A549 (cell line): Measurements from ENCODE around the gene CRIP3. TPM values are rescaled to one million over a fixed set of nuclear protein-coding genes. Genes with fewer than 3 reads are reported as not detected.

Experiments used
- ATAC-seq, 2 experiments: fragments of 200-7000 bp in 1 of 2; fragments of >200 bp in 1 of 2; cut with Nextera tagmentation in 1 of 2; cut with Tn5 transposase in 1 of 2; 3 replicates each; pipeline versions ENCODE4 v1.8.0 to v1.9.1; 2018 to 2020; ENCODE audit warnings: mild to moderate bottlenecking in 1 of 2, moderate library complexity in 1 of 2
- CTCF ChIA-PET: fragments of 300-600 bp; sonication (Branson Sonifier 250); formaldehyde crosslinking; extraction: SDS; loops from one replicate; lab custom pipeline; 2021; ENCODE audit warnings: antibody characterized with exemption, inconsistent platforms; lab: Yijun Ruan, JAX
- POLR2A ChIA-PET: fragments of 350-600 bp; formaldehyde crosslinking; extraction: SDS; loops from one replicate; lab custom pipeline; 2021; ENCODE audit warnings: antibody characterized with exemption, inconsistent platforms; lab: Yijun Ruan, JAX
- DNase-seq, 2 experiments: peaks; one replicate each; pipeline versions ENCODE4 v3.0.0 to v3.0.0-alpha.2; 2011 to 2016; ENCODE audit warnings: low read depth in 1 of 2, low spot score in 1 of 2
- FAIRE-seq: peaks from 2 replicates; lab custom pipeline; 2011; peaks lifted over from hg19 to GRCh38; lab: Jason Lieb, UNC
- H3K27ac ChIP-seq, 2 experiments: fragments of >200 bp; sonication (Bioruptor Twin); formaldehyde crosslinking; 3 replicates each; pipeline ENCODE4 v1.5.1; 2016 to 2017
- H3K4me1 ChIP-seq: fragments of >200 bp; sonication (Bioruptor Twin); formaldehyde crosslinking; 3 replicates; pipeline ENCODE4 v1.6.1; 2016
- H3K4me2 ChIP-seq: fragments of >200 bp; sonication (Bioruptor Twin); formaldehyde crosslinking; 3 replicates; pipeline ENCODE4 v1.6.1; 2016
- H3K4me3 ChIP-seq: fragments of >200 bp; sonication (Bioruptor Twin); formaldehyde crosslinking; 3 replicates; pipeline ENCODE4 v1.5.1; 2016
- H3K9me3 ChIP-seq: fragments of >200 bp; sonication (Bioruptor Twin); formaldehyde crosslinking; 3 replicates; pipeline ENCODE4 v1.6.1; 2016
- ATOH8 ChIP-seq: fragments of 250-450 bp; sonication (Bioruptor Pico); IDR thresholded peaks from 2 replicates; pipeline ENCODE4 v1.5.0; 2020; ENCODE audit warnings: low read depth, mild to moderate bottlenecking, moderate library complexity
- BCL3 ChIP-seq: fragments of >200 bp; sonication (Bioruptor Twin); formaldehyde crosslinking; IDR thresholded peaks from 3 replicates; pipeline ENCODE4 v1.6.1; 2016
- CHD4 ChIP-seq: fragments of 200-600 bp; sonication (generic); IDR thresholded peaks from 2 replicates; pipeline ENCODE4 v1.6.1; 2016; ENCODE audit warnings: antibody characterized with exemption, mild to moderate bottlenecking, borderline replicate concordance
- EHF ChIP-seq: fragments of 250-450 bp; sonication (Bioruptor Pico); IDR thresholded peaks from 2 replicates; pipeline ENCODE4 v1.5.0; 2020; ENCODE audit warnings: mild to moderate bottlenecking
- EP300 ChIP-seq, 2 experiments: fragments of >200 bp; sonication (Bioruptor Twin); formaldehyde crosslinking; IDR thresholded peaks; 2 replicates in 1 of 2; 3 replicates in 1 of 2; pipeline ENCODE4 v1.6.1; 2016 to 2017
- FOXS1 ChIP-seq: fragments of 250-450 bp; sonication (Bioruptor Pico); IDR thresholded peaks from 2 replicates; pipeline ENCODE4 v1.5.0; 2020; ENCODE audit warnings: mild to moderate bottlenecking, moderate library complexity
- HOXA7 ChIP-seq: fragments of 250-450 bp; sonication (Bioruptor Pico); IDR thresholded peaks from 2 replicates; pipeline ENCODE4 v1.5.0; 2020; ENCODE audit warnings: mild to moderate bottlenecking, moderate library complexity
- HOXB5 ChIP-seq: fragments of 250-450 bp; sonication (Bioruptor Pico); IDR thresholded peaks from 2 replicates; pipeline ENCODE4 v1.5.0; 2020; ENCODE audit warnings: mild to moderate bottlenecking, moderate library complexity
- KDM5A ChIP-seq: fragments of 200-600 bp; sonication (generic); IDR thresholded peaks from 2 replicates; pipeline ENCODE4 v1.6.1; 2016; ENCODE audit warnings: antibody characterized with exemption, mild to moderate bottlenecking
- MAFK ChIP-seq: fragments of 450-650 bp; IDR thresholded peaks from 2 replicates; pipeline ENCODE4 v1.6.1; 2014; ENCODE audit not compliant: partially characterized antibody
- NPAS2 ChIP-seq: fragments of 250-450 bp; sonication (Bioruptor Pico); IDR thresholded peaks from 2 replicates; pipeline ENCODE4 v1.8.0; 2022; ENCODE audit warnings: mild to moderate bottlenecking, moderate library complexity, borderline replicate concordance
- RAD21 ChIP-seq, 2 experiments: fragments of >200 bp in 1 of 2; sonication (Bioruptor Twin) in 1 of 2; formaldehyde crosslinking in 1 of 2; IDR thresholded peaks in 1 of 2; conservative IDR thresholded peaks in 1 of 2; 2 replicates in 1 of 2; 3 replicates in 1 of 2; pipeline ENCODE4 v1.6.1; 2012 to 2018; ENCODE audit warnings: inconsistent platforms in 1 of 2
- SREBF2 ChIP-seq: fragments of 450-650 bp; IDR thresholded peaks from 2 replicates; pipeline ENCODE4 v1.6.1; 2014; ENCODE audit warnings: mild to moderate bottlenecking, moderate library complexity
- ZC3H11A ChIP-seq: fragments of 450-650 bp; IDR thresholded peaks from 2 replicates; pipeline ENCODE4 v1.6.1; 2014; ENCODE audit warnings: antibody characterized with exemption, mild to moderate bottlenecking
- ZFP36 ChIP-seq: fragments of 450-650 bp; IDR thresholded peaks from 2 replicates; pipeline ENCODE4 v1.6.1; 2014; ENCODE audit warnings: borderline replicate concordance; ENCODE audit not compliant: partially characterized antibody
- ZNF302 ChIP-seq: fragments of 250-450 bp; sonication (Bioruptor Pico); IDR thresholded peaks from 2 replicates; pipeline ENCODE4 v1.9.0; 2021; ENCODE audit warnings: inconsistent platforms, mild to moderate bottlenecking, moderate library complexity
- WGBS: methylation state at CpG from one replicate; pipeline ENCODE4 v1.1.6; 2017; ENCODE audit errors: missing lambda C conversion rate; 5-methylcytosine and 5-hydroxymethylcytosine counted together
- polyA plus RNA-seq, 4 experiments: library from polyadenylated mRNA; depleted of rRNA in 3 of 4; stranded (reverse); fragments of >200 nt; fragmentation: RNase III in 1 of 4; extraction: RNeasy Plus Mini Kit Qiagen cat#74134 plus additional on column Dnase treatment in 1 of 4; gene quantifications; 2 replicates in 3 of 4; 3 replicates in 1 of 4; pipeline ENCODE4 v1.2.3, GENCODE V29; 2011 to 2017
- TF ChIP-seq, protein P1 (sequence below): IDR thresholded peaks from 2 replicates; pipeline ENCODE4 v1.6.1; 2012
- TF ChIP-seq, protein P2 (sequence below): fragments of 250-450 bp; sonication (Bioruptor Pico); IDR thresholded peaks from 2 replicates; pipeline ENCODE4 v1.5.0; 2021; ENCODE audit warnings: mild to moderate bottlenecking, moderate library complexity, borderline replicate concordance

CRIP3 gene
- polyA plus RNA-seq, 2 of the 4 experiments (the other 2 are of a cell fraction), result 1.3 to 2.8 TPM

DNA sequence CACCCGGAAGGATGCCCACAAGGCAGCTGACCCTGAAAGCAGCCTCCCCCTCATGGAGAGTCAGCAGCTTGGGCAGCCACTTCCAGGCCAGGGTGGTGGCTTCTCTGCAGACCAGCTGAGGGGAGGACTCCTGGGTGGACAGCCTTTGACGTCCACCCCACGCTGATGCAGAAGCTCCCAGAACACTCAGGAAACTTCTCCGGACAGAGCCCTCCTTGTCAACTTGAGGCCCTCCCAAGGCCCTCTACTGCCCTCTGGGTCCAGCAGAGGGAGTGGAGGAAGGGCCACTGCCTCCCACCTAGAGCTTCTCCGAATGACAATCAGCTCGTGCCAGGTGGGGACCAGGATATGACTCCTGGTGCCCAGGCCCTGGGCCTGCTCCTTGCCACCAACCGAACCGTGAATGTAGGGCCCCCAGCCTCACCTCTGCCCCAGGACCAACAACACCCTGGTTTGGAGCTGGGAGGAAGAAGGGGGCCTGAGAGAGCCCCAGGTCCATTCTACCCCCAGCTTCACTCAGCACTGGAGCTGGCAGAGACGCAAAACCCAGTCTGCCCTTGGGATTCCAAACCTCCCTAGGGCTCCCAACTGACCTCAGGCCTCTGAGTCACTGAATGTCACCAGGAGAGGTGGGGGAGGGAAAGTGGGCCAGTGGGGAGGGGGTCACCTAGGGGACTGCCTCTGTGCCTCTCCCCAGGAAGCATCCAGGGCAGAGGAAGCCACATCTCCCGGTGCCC is 21.5 kb downstream of the CRIP3 start:
- DNase-seq (no peak), FAIRE-seq (no peak), ATAC-seq (peak; percentile 21 to 70; a peak in 3 of 6 replicates)
- POLR2A ChIA-PET, result interaction anchor here (0.6 kb wide), 1 partner anchor 313 kb away, joined by 3 read pairs; no protein-coding TSS in a partner anchor
- peak overlapping the region; percentile 5 to 63; a peak in 3 of 6 replicates for H3K27ac ChIP-seq
- CTCF ChIA-PET, result interaction anchor here (0.6 to 2.6 kb wide), 7 partner anchors 9 to 110 kb away, joined by 3 to 6 read pairs (median 3); no protein-coding TSS in a partner anchor
- peak in 1 of 2 experiments; percentile 26; a peak in 1 of 5 replicates for TF ChIP-seq RAD21 (conservative IDR thresholded peaks at IDR 0.05 in 1 of 2, IDR thresholded peaks at IDR 0.05 in 1 of 2)
- TF ChIP-seq NPAS2 (CRISPR knock-in tag), result no peak
- H3K9me3 ChIP-seq, result no peaks in the 10 kb centered on the region
- H3K4me2 ChIP-seq, result peak overlapping the region; percentile 37; the same call in 2 of the 3 replicates
- H3K4me3 ChIP-seq, result no peak overlapping the region
- H3K4me1 ChIP-seq, result peaks cover 14% of the 10 kb centered on the region; the same call in 2 of the 3 replicates
- 88% methylated on average over 4 of the region's 10 CpGs for WGBS

GRCh38 chr6:43286456-43286979 is 22.1 kb downstream of the CRIP3 start:
- FAIRE-seq, result no peak
- no peak for DNase-seq
- POLR2A ChIA-PET, result no interaction called here
- WGBS, result 75% methylated on average over 2 of the region's 6 CpGs
- CTCF ChIA-PET, result interaction anchor here (1.0 to 2.6 kb wide), 5 partner anchors 18 to 111 kb away, joined by 3 to 6 read pairs (median 3); no protein-coding TSS in a partner anchor
- TF ChIP-seq, protein P1, sequence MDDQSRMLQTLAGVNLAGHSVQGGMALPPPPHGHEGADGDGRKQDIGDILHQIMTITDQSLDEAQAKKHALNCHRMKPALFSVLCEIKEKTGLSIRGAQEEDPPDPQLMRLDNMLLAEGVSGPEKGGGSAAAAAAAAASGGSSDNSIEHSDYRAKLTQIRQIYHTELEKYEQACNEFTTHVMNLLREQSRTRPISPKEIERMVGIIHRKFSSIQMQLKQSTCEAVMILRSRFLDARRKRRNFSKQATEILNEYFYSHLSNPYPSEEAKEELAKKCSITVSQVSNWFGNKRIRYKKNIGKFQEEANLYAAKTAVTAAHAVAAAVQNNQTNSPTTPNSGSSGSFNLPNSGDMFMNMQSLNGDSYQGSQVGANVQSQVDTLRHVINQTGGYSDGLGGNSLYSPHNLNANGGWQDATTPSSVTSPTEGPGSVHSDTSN, result no peak
- no peak for TF ChIP-seq EHF
- TF ChIP-seq BCL3, result no peak
- no peak for TF ChIP-seq HOXB5 (CRISPR knock-in tag)
- no peak for TF ChIP-seq MAFK
- no peak for TF ChIP-seq ZNF302
- TF ChIP-seq KDM5A, result no peak
- no peak for TF ChIP-seq SREBF2
- TF ChIP-seq ZFP36, result no peak
- H3K4me3 ChIP-seq, result no peak overlapping the region
- no peaks in the 10 kb centered on the region for H3K9me3 ChIP-seq
- peaks cover 14% of the 10 kb centered on the region; the same call in 2 of the 3 replicates for H3K4me1 ChIP-seq
- no peak; a peak in 1 of 6 replicates for ATAC-seq
- H3K4me2 ChIP-seq, result no peak overlapping the region
- peak overlapping the region in 1 of 2 experiments; percentile 63; a peak in 1 of 6 replicates for H3K27ac ChIP-seq

GRCh38 chr6:43285832-43286231 is 22.8 kb downstream of the CRIP3 start:
- Histone ChIP-seq H3K4me3 (no peak overlapping the region), H3K4me1 (peaks cover 14% of the 10 kb centered on the region; the same call in 2 of the 3 replicates), H3K4me2 (no peak overlapping the region)
- ATAC-seq, result no peak
- TF ChIP-seq FOXS1, result no peak
- TF ChIP-seq, protein P2, sequence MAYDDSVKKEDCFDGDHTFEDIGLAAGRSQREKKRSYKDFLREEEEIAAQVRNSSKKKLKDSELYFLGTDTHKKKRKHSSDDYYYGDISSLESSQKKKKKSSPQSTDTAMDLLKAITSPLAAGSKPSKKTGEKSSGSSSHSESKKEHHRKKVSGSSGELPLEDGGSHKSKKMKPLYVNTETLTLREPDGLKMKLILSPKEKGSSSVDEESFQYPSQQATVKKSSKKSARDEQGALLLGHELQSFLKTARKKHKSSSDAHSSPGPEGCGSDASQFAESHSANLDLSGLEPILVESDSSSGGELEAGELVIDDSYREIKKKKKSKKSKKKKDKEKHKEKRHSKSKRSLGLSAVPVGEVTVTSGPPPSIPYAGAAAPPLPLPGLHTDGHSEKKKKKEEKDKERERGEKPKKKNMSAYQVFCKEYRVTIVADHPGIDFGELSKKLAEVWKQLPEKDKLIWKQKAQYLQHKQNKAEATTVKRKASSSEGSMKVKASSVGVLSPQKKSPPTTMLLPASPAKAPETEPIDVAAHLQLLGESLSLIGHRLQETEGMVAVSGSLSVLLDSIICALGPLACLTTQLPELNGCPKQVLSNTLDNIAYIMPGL (CRISPR knock-in tag), result no peak
- no peak for TF ChIP-seq HOXA7
- TF ChIP-seq ZC3H11A, result no peak
- no peak for TF ChIP-seq CHD4
- no peak for TF ChIP-seq EP300 (IDR thresholded peaks at IDR 0.05)
- TF ChIP-seq ATOH8 (CRISPR knock-in tag), result no peak
- TF ChIP-seq, all 56 proteins: peak for 0
- DNase-seq, result no peak
- ChIA-PET CTCF (no interaction called here), POLR2A (no interaction called here)
- Histone ChIP-seq H3K9me3 (no peaks in the 10 kb centered on the region), H3K27ac (no peak overlapping the region)
- no CpG with 5 or more reads among the region's 5 CpGs for WGBS
- FAIRE-seq, result no peak
